ENCODE data around the gene SERPINB1.

The SERPINB1 gene

GRCh38 chr6:2793534-2794151 is 48.0 kb downstream of the SERPINB1 start (continued):
- TF ChIP-seq ZFHX2 (tag by site-specific recombination; conservative IDR thresholded peaks at IDR 0.05) = peak; percentile 49; the same call in 1 of the 2 replicates
- TF ChIP-seq ZBTB1 (tag by site-specific recombination; IDR thresholded peaks at IDR 0.05) = no peak
- TF ChIP-seq ATF2 (tag by site-specific recombination; IDR thresholded peaks at IDR 0.05; ENCODE audit: low read depth) = no peak
- TF ChIP-seq BCL6B (tag by site-specific recombination; IDR thresholded peaks at IDR 0.05) = no peak

GRCh38 chr6:2792330-2793110 is 49.1 kb downstream of the SERPINB1 start:
- ChIA-PET CTCF (interaction anchor here (0.5 to 5.1 kb wide), 23 partner anchors 8 to 205 kb away, joined by 3 to 118 read pairs (median 8); partner anchors contain the start of genes MYLK4 and SERPINB1), POLR2A (no interaction called here)
- no peaks in the 10 kb centered on the region for H3K4me1 ChIP-seq (ENCODE audit: control insufficient read depth, insufficient read depth, low read length)
- peaks cover 0 to 5% of the 10 kb centered on the region in 2 experiments; a peak in 1 of 3 replicates for H3K36me3 ChIP-seq (ENCODE audit: control insufficient read depth in 2 of 2, insufficient read depth in 1 of 2, low read length in 2 of 2)
- no peaks in the 10 kb centered on the region for H3K9me3 ChIP-seq (ENCODE audit: control insufficient read depth, insufficient read depth, low read depth, low read length)
- no peak overlapping the region for H3K4me3 ChIP-seq (ENCODE audit: low read depth, low read length)
- H3K27ac ChIP-seq (ENCODE audit: extremely low read depth, low read depth, low read length) = no peak overlapping the region
- no peak for TF ChIP-seq ZNF112 (tag by site-specific recombination; IDR thresholded peaks at IDR 0.05)
- no peak for TF ChIP-seq ZNF670 (tag by site-specific recombination; IDR thresholded peaks at IDR 0.05; ENCODE audit: low read depth)
- TF ChIP-seq INSM2 (tag by site-specific recombination; IDR thresholded peaks at IDR 0.05) = no peak
- no peak for TF ChIP-seq OVOL3 (tag by site-specific recombination; IDR thresholded peaks at IDR 0.05)
- TF ChIP-seq GLIS2 (tag by site-specific recombination; IDR thresholded peaks at IDR 0.05) = no peak
- no peak for TF ChIP-seq ZNF19 (tag by site-specific recombination; IDR thresholded peaks at IDR 0.05; ENCODE audit: low read depth)
- TF ChIP-seq OSR2 (tag by site-specific recombination; IDR thresholded peaks at IDR 0.05) = no peak
- TF ChIP-seq ZNF530 (tag by site-specific recombination; IDR thresholded peaks at IDR 0.05; ENCODE audit: low read depth) = no peak
- no peak for TF ChIP-seq ZFHX2 (tag by site-specific recombination; conservative IDR thresholded peaks at IDR 0.05)
- no peak for TF ChIP-seq EGR2 (tag by site-specific recombination; IDR thresholded peaks at IDR 0.05; ENCODE audit: low read depth)
- no peak for TF ChIP-seq PRDM6 (tag by site-specific recombination; IDR thresholded peaks at IDR 0.05)
- TF ChIP-seq ZBTB49 (tag by site-specific recombination; IDR thresholded peaks at IDR 0.05; ENCODE audit: low read depth) = no peak
- no peak for TF ChIP-seq YY1 (tag by site-specific recombination; IDR thresholded peaks at IDR 0.05)
- no peak for TF ChIP-seq ZNF426 (tag by site-specific recombination; IDR thresholded peaks at IDR 0.05)
- TF ChIP-seq ZNF48 (tag by site-specific recombination; IDR thresholded peaks at IDR 0.05) = no peak
- TF ChIP-seq ZFP3 (tag by site-specific recombination; IDR thresholded peaks at IDR 0.05; ENCODE audit: low read depth) = no peak
- TF ChIP-seq PRDM10 (tag by site-specific recombination; IDR thresholded peaks at IDR 0.05) = no peak
- no peak for TF ChIP-seq ZBTB7A (tag by site-specific recombination; IDR thresholded peaks at IDR 0.05; ENCODE audit: low read depth)
- TF ChIP-seq ZNF157 (tag by site-specific recombination; IDR thresholded peaks at IDR 0.05) = no peak
